HepG2 (cell line): Measurements from ENCODE around the gene LENEP. TPM values are rescaled to one million over a fixed set of nuclear protein-coding genes. Genes with fewer than 3 reads are reported as not detected.
A peak's percentile ranks its signal among the peaks of the same experiment; 100 is the strongest.

ENCODE experiments used
- ARNTL ChIP-seq: sonication (generic); formaldehyde crosslinking; IDR thresholded peaks from 2 replicates; pipeline ENCODE4 v1.4.0; 2020; ENCODE audit warnings: mild to moderate bottlenecking, missing genetic modification reagents
- ATF7 ChIP-seq, 2 experiments: fragments of 450-650 bp in 1 of 2; sonication (generic) in 1 of 2; formaldehyde crosslinking in 1 of 2; IDR thresholded peaks; 2 replicates each; pipeline versions ENCODE4 v1.4.0 to v1.6.1; 2016 to 2020; ENCODE audit warnings: antibody characterized with exemption in 1 of 2, mild to moderate bottlenecking in 1 of 2, missing genetic modification reagents in 1 of 2
- BCL3 ChIP-seq: sonication (generic); formaldehyde crosslinking; IDR thresholded peaks from 2 replicates; pipeline ENCODE4 v1.5.1; 2020; ENCODE audit warnings: mild to moderate bottlenecking, missing genetic modification reagents, moderate library complexity
- BCL6 ChIP-seq: IDR thresholded peaks from 2 replicates; pipeline ENCODE4 v1.6.1; 2016; ENCODE audit warnings: missing genetic modification reagents, missing compliant biosample characterization
- EED ChIP-seq: sonication (generic); formaldehyde crosslinking; IDR thresholded peaks from 2 replicates; pipeline ENCODE4 v1.5.0; 2020; ENCODE audit warnings: mild to moderate bottlenecking, missing genetic modification reagents
- EP300 ChIP-seq, 3 experiments: sonication (generic) in 1 of 3; formaldehyde crosslinking in 1 of 3; IDR thresholded peaks; 2 replicates each; pipeline versions ENCODE4 v1.5.1 to v1.6.1; 2011 to 2020; ENCODE audit warnings: low read depth in 2 of 3, low read length in 2 of 3, borderline replicate concordance in 1 of 3, improper control_type of control experiment in 1 of 3, mild to moderate bottlenecking in 1 of 3, missing genetic modification reagents in 1 of 3, moderate library complexity in 1 of 3
- KDM5B ChIP-seq: sonication (generic); formaldehyde crosslinking; IDR thresholded peaks from 2 replicates; pipeline ENCODE4 v1.4.0; 2020; ENCODE audit warnings: missing genetic modification reagents, mild to moderate bottlenecking, borderline replicate concordance
- KLF6 ChIP-seq: IDR thresholded peaks from 2 replicates; pipeline ENCODE4 v1.8.0; 2016; ENCODE audit warnings: missing biosample characterization, missing genetic modification reagents
- SRY ChIP-seq: sonication (generic); formaldehyde crosslinking; IDR thresholded peaks from 2 replicates; pipeline ENCODE4 v1.8.0; 2022; ENCODE audit warnings: mild to moderate bottlenecking, missing genetic modification reagents
- TEAD2 ChIP-seq: sonication (generic); formaldehyde crosslinking; IDR thresholded peaks from 2 replicates; pipeline ENCODE4 v1.9.0; 2021; ENCODE audit warnings: missing genetic modification reagents
- THAP7 ChIP-seq: sonication (generic); formaldehyde crosslinking; IDR thresholded peaks from 2 replicates; pipeline ENCODE4 v1.8.1; 2023; ENCODE audit warnings: mild to moderate bottlenecking, missing genetic modification reagents
- UBTF ChIP-seq: sonication (generic); formaldehyde crosslinking; IDR thresholded peaks from 2 replicates; pipeline ENCODE4 v1.4.0; 2020; ENCODE audit warnings: mild to moderate bottlenecking, missing genetic modification reagents
- ZNF484 ChIP-seq: sonication (generic); formaldehyde crosslinking; IDR thresholded peaks from 2 replicates; pipeline ENCODE4 v1.5.1; 2020; ENCODE audit warnings: mild to moderate bottlenecking, low read depth, missing genetic modification reagents, borderline replicate concordance
- ZNF713 ChIP-seq: sonication (generic); formaldehyde crosslinking; IDR thresholded peaks from 2 replicates; pipeline ENCODE4 v1.4.0; 2020; ENCODE audit warnings: mild to moderate bottlenecking, missing genetic modification reagents
- ZNF800 ChIP-seq: sonication (generic); formaldehyde crosslinking; IDR thresholded peaks from 2 replicates; pipeline ENCODE4 v1.4.0; 2020; ENCODE audit warnings: missing genetic modification reagents
- ZNF891 ChIP-seq: sonication (generic); formaldehyde crosslinking; IDR thresholded peaks from 2 replicates; pipeline ENCODE4 v1.5.0; 2020; ENCODE audit warnings: mild to moderate bottlenecking, missing genetic modification reagents
- ZUFSP ChIP-seq: sonication (generic); formaldehyde crosslinking; IDR thresholded peaks from 2 replicates; pipeline ENCODE4 v1.9.0; 2021; ENCODE audit warnings: missing genetic modification reagents, mild to moderate bottlenecking, borderline replicate concordance
- polyA plus RNA-seq, 8 experiments: library from polyadenylated mRNA; depleted of rRNA in 3 of 8; stranded (reverse) in 7 of 8; unstranded in 1 of 8; fragments of >200 nt; fragmentation: Illumina TruSeq in 4 of 8; extraction: Trizol in 4 of 8; gene quantifications; 2 replicates each; pipeline versions ENCODE4 v1.2.1 to v1.2.3, GENCODE V29; 2011 to 2016; ENCODE audit warnings: low read depth in 4 of 8, missing spikeins in 1 of 8, mixed read lengths in 1 of 8; ENCODE audit not compliant: insufficient read depth in 1 of 8
- total RNA-seq, 5 experiments: library from RNA; depleted of rRNA; stranded (reverse); fragments of >200 nt; fragmentation: Illumina TruSeq; extraction: Trizol; gene quantifications; 2 replicates each; pipeline ENCODE4 v1.2.3, GENCODE V29; 2016; ENCODE audit warnings: low read depth in 1 of 5

LENEP gene
- total and polyA plus RNA-seq, 2 of the 13 experiments (the other 11 are each of a cell fraction or from before 2014, with no cell fraction given): 0.29 TPM; not detected in 1

- TF ChIP-seq ZNF891 (CRISPR knock-in tag): no peak; the same call in 1 of the 2 replicates
- TF ChIP-seq BCL3 (CRISPR knock-in tag): peak; percentile 78; the same call in 1 of the 2 replicates
- TF ChIP-seq EP300 (IDR thresholded peaks at IDR 0.05; ENCODE audit: low read depth in 2 of 2, low read length in 2 of 2): 0 out of 4 replicates have a peak, but pooled peaks of 1 of the 2 experiments have one; percentile 3
- peak; percentile 73; the same call in 1 of the 2 replicates for TF ChIP-seq EP300 (CRISPR knock-in tag; IDR thresholded peaks at IDR 0.05; ENCODE audit: borderline replicate concordance)
- peak; percentile 64; the same call in 1 of the 2 replicates for TF ChIP-seq THAP7
- peak; percentile 78; the same call in 1 of the 2 replicates for TF ChIP-seq KLF6 (CRISPR knock-in tag)
- peak; percentile 62; the same call in 1 of the 2 replicates for TF ChIP-seq KDM5B (CRISPR knock-in tag)
- 0 out of 2 replicates have a peak, but pooled peaks have one; percentile 40 for TF ChIP-seq SRY (CRISPR knock-in tag)
- TF ChIP-seq ZNF713: no peak; the same call in none of the 2 replicates
- TF ChIP-seq BCL6 (CRISPR knock-in tag): peak; percentile 24; the same call in 1 of the 2 replicates
- no peak for TF ChIP-seq ZUFSP (CRISPR knock-in tag)
- TF ChIP-seq ARNTL (CRISPR knock-in tag): peak; percentile 75; the same call in 1 of the 2 replicates
- TF ChIP-seq ZNF484 (CRISPR knock-in tag): no peak
- TF ChIP-seq EED (CRISPR knock-in tag): peak; percentile 85
- 0 out of 2 replicates have a peak, but pooled peaks have one; percentile 16 for TF ChIP-seq TEAD2 (CRISPR knock-in tag)
- peak; percentile 54; the same call in 1 of the 2 replicates for TF ChIP-seq ZNF800
- peak; percentile 84 for TF ChIP-seq UBTF (CRISPR knock-in tag)
- no peak for TF ChIP-seq ATF7 (IDR thresholded peaks at IDR 0.05)
- 0 out of 2 replicates have a peak, but pooled peaks have one; percentile 51 for TF ChIP-seq ATF7 (CRISPR knock-in tag; IDR thresholded peaks at IDR 0.05)
Measured at GRCh38 chr1:154961207-154962155, 31.9 kb upstream of the LENEP start, which contains the start of gene PYGO2 (continued).
